Measurements from ENCODE around the gene GAB3. TPM values are rescaled to one million over a fixed set of nuclear protein-coding genes. Genes with fewer than 3 reads are reported as not detected.
"Not testable (repeated sequence)": the region's sequence is repeated elsewhere in the genome, so short reads cannot be mapped to it uniquely, and the experiment has no call there.

The GAB3 gene
- total RNA-seq, 1 donor from 2014 or later, result 1.1 TPM

DNA sequence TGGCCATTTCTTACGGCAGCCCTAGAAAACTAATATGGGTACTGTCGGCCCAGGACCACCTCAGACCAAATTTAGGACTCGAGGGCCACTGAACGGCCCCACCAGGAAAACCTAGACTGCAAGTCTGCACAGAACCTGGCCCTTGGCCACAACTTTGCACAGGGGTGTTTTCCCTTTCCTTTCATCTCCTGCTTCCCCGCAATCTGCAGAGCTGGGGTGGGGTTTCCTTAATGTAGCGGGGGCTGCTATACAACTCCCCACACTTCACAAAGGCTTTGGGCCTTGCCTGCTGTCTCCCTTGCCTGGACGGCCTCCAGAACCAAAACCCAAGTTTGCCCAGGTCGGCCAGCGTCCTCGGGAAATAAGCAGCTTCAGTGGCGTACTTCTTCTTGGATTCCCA, 119.9 kb downstream of the GAB3 start:
- not testable (repeated sequence) for H3K27me3 Mint-ChIP-seq (ENCODE audit: unreplicated experiment); H3K27ac Mint-ChIP-seq (ENCODE audit: unreplicated experiment); DNase-seq (ENCODE audit: extremely low spot score, unreplicated experiment); H3K36me3 Mint-ChIP-seq (ENCODE audit: unreplicated experiment); H3K9me3 Mint-ChIP-seq (ENCODE audit: unreplicated experiment); H3K4me1 Mint-ChIP-seq (ENCODE audit: unreplicated experiment); H3K4me3 Mint-ChIP-seq (ENCODE audit: unreplicated experiment)

DNA sequence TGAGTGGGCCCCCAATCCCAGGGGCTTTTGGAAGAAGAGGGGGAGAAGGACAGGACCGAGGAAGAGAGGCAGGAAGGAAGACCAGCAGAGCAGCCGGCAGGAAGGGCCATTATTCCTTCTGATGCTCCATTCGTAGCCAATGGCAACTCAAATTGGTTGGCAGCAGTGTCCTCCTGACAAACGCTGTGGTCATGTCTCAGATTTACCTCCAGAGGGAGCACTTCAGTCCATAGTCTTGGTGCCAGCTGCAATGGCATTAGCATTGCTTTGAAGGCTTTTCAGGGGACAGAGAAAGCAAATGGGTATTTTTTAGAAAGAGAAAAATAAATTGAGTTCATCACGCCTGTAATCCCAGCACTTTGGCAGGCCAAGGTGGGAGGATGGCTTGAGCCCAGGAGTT, 121.9 kb downstream of the GAB3 start:
- not testable (repeated sequence) for H3K4me1 Mint-ChIP-seq (ENCODE audit: unreplicated experiment); H3K36me3 Mint-ChIP-seq (ENCODE audit: unreplicated experiment); H3K27ac Mint-ChIP-seq (ENCODE audit: unreplicated experiment); H3K4me3 Mint-ChIP-seq (ENCODE audit: unreplicated experiment); DNase-seq (ENCODE audit: extremely low spot score, unreplicated experiment); H3K27me3 Mint-ChIP-seq (ENCODE audit: unreplicated experiment); H3K9me3 Mint-ChIP-seq (ENCODE audit: unreplicated experiment)

Other genes starting within 250 kb of the GAB3 start
- 38.2 and 40.4 TPM in 2 replicates for gene FAM3A, start 234.8 kb downstream of the GAB3 start, total RNA-seq
- 103 and 108 TPM in 2 replicates for gene G6PD, start 204.2 kb downstream of the GAB3 start, total RNA-seq
- gene IKBKG, start 203.5 kb downstream of the GAB3 start, total RNA-seq, result 23.6 and 25.0 TPM in 2 replicates
- not detected in 2 replicates for gene CTAG1A, start 165.9 kb downstream of the GAB3 start, total RNA-seq
- gene CTAG1B, start 131.8 kb downstream of the GAB3 start, total RNA-seq, result not detected in 2 replicates
- not detected in 2 replicates for gene CTAG2, start 97.5 kb downstream of the GAB3 start, total RNA-seq
- 37.5 and 39.9 TPM in 2 replicates for gene DKC1, start 11.8 kb upstream of the GAB3 start, total RNA-seq
- gene MPP1, start 54.4 kb upstream of the GAB3 start, total RNA-seq, result 10.6 and 11.2 TPM in 2 replicates
- not detected in 2 replicates for gene SMIM9, start 83.6 kb upstream of the GAB3 start, total RNA-seq
- 26.5 and 27.9 TPM in 2 replicates for gene F8A1, start 135.3 kb upstream of the GAB3 start, total RNA-seq

Measured in osteocyte (in vitro differentiated cells).